Hepatocyte (in vitro differentiated cells): ENCODE measurements around the gene E2F7.

Experiments
- EZH2 ChIP-seq: fragments of 200-600 bp; sonication (generic); IDR thresholded peaks from 2 replicates; pipeline ENCODE4 v1.6.1; 2016; ENCODE audit warnings: antibody characterized with exemption, mild to moderate bottlenecking, borderline replicate concordance
- EZH2phosphoT487 ChIP-seq: fragments of 200-600 bp; sonication (generic); IDR thresholded peaks from one replicate; pipeline ENCODE4 v1.6.1; 2018; ENCODE audit warnings: antibody characterized with exemption, mild to moderate bottlenecking, low read depth, moderate library complexity; ENCODE audit not compliant: unreplicated experiment, severe bottlenecking
- TF ChIP-seq, protein P1 (sequence below): fragments of 200-600 bp; sonication (generic); IDR thresholded peaks from 2 replicates; pipeline ENCODE4 v1.5.1; 2016; ENCODE audit warnings: antibody characterized with exemption, mild to moderate bottlenecking; ENCODE audit not compliant: poor library complexity

- TF ChIP-seq EZH2 = no peak
- no peak for TF ChIP-seq EZH2phosphoT487
- TF ChIP-seq, protein P1, sequence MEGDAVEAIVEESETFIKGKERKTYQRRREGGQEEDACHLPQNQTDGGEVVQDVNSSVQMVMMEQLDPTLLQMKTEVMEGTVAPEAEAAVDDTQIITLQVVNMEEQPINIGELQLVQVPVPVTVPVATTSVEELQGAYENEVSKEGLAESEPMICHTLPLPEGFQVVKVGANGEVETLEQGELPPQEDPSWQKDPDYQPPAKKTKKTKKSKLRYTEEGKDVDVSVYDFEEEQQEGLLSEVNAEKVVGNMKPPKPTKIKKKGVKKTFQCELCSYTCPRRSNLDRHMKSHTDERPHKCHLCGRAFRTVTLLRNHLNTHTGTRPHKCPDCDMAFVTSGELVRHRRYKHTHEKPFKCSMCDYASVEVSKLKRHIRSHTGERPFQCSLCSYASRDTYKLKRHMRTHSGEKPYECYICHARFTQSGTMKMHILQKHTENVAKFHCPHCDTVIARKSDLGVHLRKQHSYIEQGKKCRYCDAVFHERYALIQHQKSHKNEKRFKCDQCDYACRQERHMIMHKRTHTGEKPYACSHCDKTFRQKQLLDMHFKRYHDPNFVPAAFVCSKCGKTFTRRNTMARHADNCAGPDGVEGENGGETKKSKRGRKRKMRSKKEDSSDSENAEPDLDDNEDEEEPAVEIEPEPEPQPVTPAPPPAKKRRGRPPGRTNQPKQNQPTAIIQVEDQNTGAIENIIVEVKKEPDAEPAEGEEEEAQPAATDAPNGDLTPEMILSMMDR = no peak
These were observed 66.3 kb downstream of the E2F7 start for GRCh38 chr12:76998908-76999556.
